ENCODE data around the gene PLD2.
A peak's percentile ranks its signal among the peaks of the same experiment; 100 is the strongest.

PLD2 gene

GRCh38 chr17:4833941-4834680, 27.2 kb downstream of the PLD2 start:
- H3K4me1 Mint-ChIP-seq = peaks cover 48% of the 10 kb centered on the region
- no peaks in the 10 kb centered on the region for H3K9me3 Mint-ChIP-seq
- H3K27ac Mint-ChIP-seq = peak overlapping the region; percentile 70
- H3K36me3 Mint-ChIP-seq (ENCODE audit: low read depth) = peaks cover under 1% of the 10 kb centered on the region
- H3K4me3 Mint-ChIP-seq = peak overlapping the region; percentile 93
- peak; percentile 44 for DNase-seq
- TF ChIP-seq CTCF (IDR thresholded peaks at IDR 0.05) = no peak
- no peaks in the 10 kb centered on the region for H3K27me3 Mint-ChIP-seq (ENCODE audit: low read depth, poor library complexity)

- Mint-ChIP-seq H3K36me3 (ENCODE audit: low read depth) (peaks cover 5% of the 10 kb centered on the region), H3K27ac (no peak overlapping the region)
- DNase-seq = no peak
Observed at GRCh38 chr17:4834681-4835020, 27.7 kb downstream of the PLD2 start.

GRCh38 chr17:4836221-4836620, 29.3 kb downstream of the PLD2 start:
- DNase-seq = no peak
- H3K4me1 Mint-ChIP-seq = peaks cover 66% of the 10 kb centered on the region
- peak overlapping the region; percentile 73 for H3K27ac Mint-ChIP-seq
- no peak for TF ChIP-seq CTCF (IDR thresholded peaks at IDR 0.05)
- H3K9me3 Mint-ChIP-seq = no peaks in the 10 kb centered on the region
- H3K27me3 Mint-ChIP-seq (ENCODE audit: low read depth, poor library complexity) = no peaks in the 10 kb centered on the region
- H3K36me3 Mint-ChIP-seq (ENCODE audit: low read depth) = peaks cover 10% of the 10 kb centered on the region
- H3K4me3 Mint-ChIP-seq = peak overlapping the region; percentile 28

More at GRCh38 chr17:4834681-4835020, 27.7 kb downstream of the PLD2 start:
- Mint-ChIP-seq H3K9me3 (no peaks in the 10 kb centered on the region), H3K27me3 (ENCODE audit: low read depth, poor library complexity) (no peaks in the 10 kb centered on the region), H3K4me3 (peak overlapping the region; percentile 93), H3K4me1 (peaks cover 53% of the 10 kb centered on the region)
- TF ChIP-seq CTCF (IDR thresholded peaks at IDR 0.05) = no peak

GRCh38 chr17:4837471-4838308, 30.7 kb downstream of the PLD2 start:
- H3K9me3 Mint-ChIP-seq = no peaks in the 10 kb centered on the region
- peaks cover 66% of the 10 kb centered on the region for H3K4me1 Mint-ChIP-seq
- H3K27ac Mint-ChIP-seq = peak overlapping the region; percentile 74
- no peaks in the 10 kb centered on the region for H3K27me3 Mint-ChIP-seq (ENCODE audit: low read depth, poor library complexity)
- TF ChIP-seq CTCF (IDR thresholded peaks at IDR 0.05) = no peak
- peak overlapping the region; percentile 41 for H3K4me3 Mint-ChIP-seq
- DNase-seq = no peak
- peaks cover 10% of the 10 kb centered on the region for H3K36me3 Mint-ChIP-seq (ENCODE audit: low read depth)

GRCh38 chr17:4838309-4838785, 31.4 kb downstream of the PLD2 start:
- Mint-ChIP-seq H3K4me3 (no peak overlapping the region), H3K4me1 (peaks cover 66% of the 10 kb centered on the region), H3K9me3 (no peaks in the 10 kb centered on the region), H3K36me3 (ENCODE audit: low read depth) (peaks cover 10% of the 10 kb centered on the region), H3K27me3 (ENCODE audit: low read depth, poor library complexity) (no peaks in the 10 kb centered on the region), H3K27ac (peak overlapping the region; percentile 74)
- TF ChIP-seq CTCF (IDR thresholded peaks at IDR 0.05) = no peak
- DNase-seq = no peak

Measured in nephron progenitor cell (in vitro differentiated cells).